Muscle layer of colon (tissue), 2 donors: ENCODE measurements around the gene PRELID3B.
"Not testable (repeated sequence)": the region's sequence is repeated elsewhere in the genome, so short reads cannot be mapped to it uniquely, and the experiment has no call there.

Experiments
- H3K27ac ChIP-seq: one replicate; pipeline ENCODE4 v1.7.0; 2013; ENCODE audit warnings: low read depth, mild to moderate bottlenecking, low read length, moderate library complexity
- H3K27me3 ChIP-seq, 2 donors: one replicate each; pipeline ENCODE4 v1.7.0; 2013; ENCODE audit warnings: low read length in 2 of 2, mild to moderate bottlenecking in 2 of 2; ENCODE audit not compliant: insufficient read depth in 2 of 2, control insufficient read depth in 1 of 2
- H3K36me3 ChIP-seq: one replicate; pipeline ENCODE4 v1.7.0; 2013; ENCODE audit warnings: mild to moderate bottlenecking, low read length; ENCODE audit not compliant: insufficient read depth
- H3K4me1 ChIP-seq: one replicate; pipeline ENCODE4 v1.7.0; 2013; ENCODE audit warnings: mild to moderate bottlenecking, low read length; ENCODE audit not compliant: insufficient read depth
- H3K4me3 ChIP-seq, 2 donors: one replicate each; pipeline ENCODE4 v1.7.0; 2013; ENCODE audit warnings: low read length in 2 of 2, low read depth in 1 of 2, mild to moderate bottlenecking in 1 of 2, moderate library complexity in 1 of 2
- H3K9ac ChIP-seq: one replicate; pipeline ENCODE4 v1.7.0; 2013; ENCODE audit warnings: low read length
- H3K9me3 ChIP-seq: one replicate; pipeline ENCODE4 v1.7.0; 2013; ENCODE audit warnings: mild to moderate bottlenecking, low read length
- donor health status: abdominal sarcoma.
- donor health status: Adenocarcinoma of cecum.

Gene PRELID3B

GRCh38 chr20:59047938-59048680, 5.5 kb upstream of the PRELID3B start:
- H3K9me3 ChIP-seq = no peaks in the 10 kb centered on the region
- H3K36me3 ChIP-seq = no peaks in the 10 kb centered on the region
- H3K27ac ChIP-seq = no peak overlapping the region
- no peak overlapping the region for H3K4me3 ChIP-seq
- no peak overlapping the region for H3K9ac ChIP-seq
- no peaks in the 10 kb centered on the region for H3K27me3 ChIP-seq
- H3K4me1 ChIP-seq = peaks cover 4% of the 10 kb centered on the region

DNA sequence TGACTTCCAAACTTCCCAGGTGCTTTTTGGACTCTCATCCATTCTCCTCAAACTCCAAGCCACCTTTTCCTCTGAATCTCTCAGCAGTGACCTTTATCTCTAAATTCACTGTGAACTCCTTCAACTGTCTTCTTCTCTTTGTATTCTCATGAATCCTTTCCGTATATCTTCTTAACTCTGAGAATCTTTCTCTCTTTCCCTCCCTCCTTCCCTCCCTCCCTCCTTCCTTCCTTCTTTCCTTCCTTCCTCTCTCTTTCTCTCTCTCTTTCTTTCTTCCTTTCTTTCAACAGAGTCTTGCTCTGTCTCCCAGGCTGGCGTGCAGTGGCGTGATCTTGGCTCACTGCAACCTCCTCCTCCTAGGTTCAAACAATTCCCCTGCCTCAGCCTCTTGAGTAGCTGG, 4.3 kb upstream of the PRELID3B start:
- Histone ChIP-seq H3K4me1 (peaks cover 7% of the 10 kb centered on the region), H3K27me3 (no peaks in the 10 kb centered on the region), H3K36me3 (no peaks in the 10 kb centered on the region), H3K9me3 (no peaks in the 10 kb centered on the region), H3K9ac (no peak overlapping the region), H3K4me3 (no peak overlapping the region), H3K27ac (no peak overlapping the region)

GRCh38 chr20:59044796-59045195, 2.2 kb upstream of the PRELID3B start:
- no peak overlapping the region for H3K9ac ChIP-seq
- peaks cover 11% of the 10 kb centered on the region for H3K4me1 ChIP-seq
- H3K27me3 ChIP-seq = no peaks in the 10 kb centered on the region
- H3K27ac ChIP-seq = no peak overlapping the region
- H3K4me3 ChIP-seq = no peak overlapping the region
- H3K36me3 ChIP-seq = no peaks in the 10 kb centered on the region
- no peaks in the 10 kb centered on the region for H3K9me3 ChIP-seq

DNA sequence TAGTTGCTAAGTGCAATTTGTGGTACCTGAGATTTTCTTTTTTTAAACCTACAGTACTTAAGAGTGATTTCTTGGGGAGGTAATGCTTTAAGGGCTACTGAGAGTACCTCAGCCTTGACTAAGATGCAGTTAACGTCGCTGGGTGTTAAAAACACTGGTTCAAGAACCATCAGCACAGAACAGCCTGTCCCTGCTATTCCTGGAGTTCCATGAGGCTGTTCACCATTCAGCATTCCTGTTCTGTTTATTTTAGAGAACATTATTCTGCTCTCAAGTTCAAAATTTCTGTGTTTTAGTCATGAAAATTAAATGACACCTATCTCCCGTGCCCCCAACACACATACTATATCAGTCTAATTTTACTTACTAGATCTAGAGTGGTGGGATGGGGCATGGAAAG, 1.7 kb upstream of the PRELID3B start:
- no peak overlapping the region for H3K27ac ChIP-seq

GRCh38 chr20:59043698-59044097, 1.1 kb upstream of the PRELID3B start:
- Histone ChIP-seq H3K36me3 (no peaks in the 10 kb centered on the region), H3K27me3 (no peaks in the 10 kb centered on the region), H3K27ac (peak overlapping the region; percentile 22), H3K4me1 (peaks cover 11% of the 10 kb centered on the region), H3K9ac (no peak overlapping the region), H3K4me3 (no peak overlapping the region), H3K9me3 (no peaks in the 10 kb centered on the region)

More for the DNA sequence above, 1.7 kb upstream of the PRELID3B start:
- Histone ChIP-seq H3K9ac (no peak overlapping the region), H3K36me3 (no peaks in the 10 kb centered on the region), H3K9me3 (no peaks in the 10 kb centered on the region), H3K4me1 (peaks cover 11% of the 10 kb centered on the region), H3K4me3 (no peak overlapping the region), H3K27me3 (no peaks in the 10 kb centered on the region)

DNA sequence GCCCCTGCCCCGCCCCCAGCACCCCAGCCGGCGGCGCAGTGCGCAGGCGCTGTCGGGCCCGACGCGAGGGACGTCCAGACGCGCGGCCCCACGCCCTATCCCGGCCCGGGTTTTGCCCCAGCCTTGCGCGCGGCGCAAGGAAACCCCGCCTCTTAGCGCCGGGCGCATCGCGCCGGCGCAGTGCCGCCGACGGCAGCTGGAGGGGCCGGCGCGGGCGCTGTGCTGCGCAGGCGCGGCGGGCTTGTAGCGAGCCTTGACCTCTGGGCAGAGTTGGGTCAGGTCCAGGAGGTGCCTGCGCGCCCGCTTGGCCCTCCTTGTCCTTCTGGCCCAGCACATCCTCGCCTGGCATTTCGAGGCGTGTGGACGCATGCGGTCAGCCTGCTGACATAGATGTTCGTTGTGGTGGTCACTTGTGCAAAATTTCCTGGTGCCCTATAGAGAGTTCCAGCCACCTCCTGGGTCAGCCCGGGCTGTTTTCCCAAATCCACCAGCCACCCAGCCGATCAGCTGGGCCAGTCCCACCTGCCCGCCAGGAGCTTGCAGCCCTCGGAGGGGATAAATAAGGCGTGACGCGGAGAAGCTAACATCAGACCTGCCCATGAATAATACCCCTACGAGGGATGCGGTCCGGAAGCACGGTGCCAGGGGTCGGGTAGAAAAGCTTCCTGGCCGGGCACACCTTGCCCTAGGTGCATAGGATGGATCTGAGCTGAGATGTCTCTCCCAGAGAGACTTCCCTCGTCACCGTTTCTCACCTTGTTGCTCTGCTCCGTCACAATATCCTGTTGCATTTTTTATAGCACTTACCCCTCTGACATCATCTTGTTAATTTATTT, 428 bp upstream of the PRELID3B start:
- Histone ChIP-seq H3K9me3 (no peaks in the 10 kb centered on the region), H3K27me3 (no peaks in the 10 kb centered on the region), H3K4me3 (peak overlapping the region; percentile 69 to 88), H3K27ac (peak overlapping the region; percentile 83), H3K9ac (no peak overlapping the region), H3K4me1 (peaks cover 11% of the 10 kb centered on the region), H3K36me3 (peaks cover 4% of the 10 kb centered on the region)

GRCh38 chr20:59041487-59041886, 1.1 kb downstream of the PRELID3B start:
- H3K27me3 ChIP-seq, H3K9me3 ChIP-seq, H3K9ac ChIP-seq: not testable (repeated sequence)
- Histone ChIP-seq H3K4me3 (peak overlapping the region in 1 of 2 donors; percentile 88), H3K4me1 (peaks cover 11% of the 10 kb centered on the region), H3K36me3 (peaks cover 18% of the 10 kb centered on the region), H3K27ac (peak overlapping the region; percentile 83)

GRCh38 chr20:59040667-59041066, 1.9 kb downstream of the PRELID3B start:
- Histone ChIP-seq H3K27me3 (no peaks in the 10 kb centered on the region), H3K27ac (no peak overlapping the region), H3K9ac (no peak overlapping the region), H3K9me3 (no peaks in the 10 kb centered on the region), H3K4me1 (peaks cover 11% of the 10 kb centered on the region), H3K4me3 (no peak overlapping the region), H3K36me3 (peaks cover 26% of the 10 kb centered on the region)

DNA sequence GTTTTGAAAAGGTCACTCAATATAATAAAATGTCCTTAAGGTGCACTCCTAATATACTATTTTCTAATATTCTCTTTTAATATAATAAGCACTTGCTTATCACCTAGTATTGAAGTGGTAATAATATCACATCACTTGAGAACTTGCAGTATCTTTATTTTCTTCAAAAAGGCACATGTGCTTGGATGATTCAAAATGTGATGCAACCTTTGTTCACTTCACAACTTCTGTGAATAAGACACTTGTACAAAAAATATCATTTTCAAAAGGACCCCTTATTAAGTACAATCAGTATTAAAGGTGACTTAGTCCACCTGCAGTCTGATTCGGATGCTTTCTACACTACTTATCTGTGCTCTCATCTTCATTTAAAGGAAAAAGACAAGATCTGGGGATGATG, 3.4 kb downstream of the PRELID3B start:
- H3K4me1 ChIP-seq = peaks cover 11% of the 10 kb centered on the region
- no peak overlapping the region for H3K4me3 ChIP-seq
- H3K9ac ChIP-seq = no peak overlapping the region
- no peaks in the 10 kb centered on the region for H3K9me3 ChIP-seq
- no peaks in the 10 kb centered on the region for H3K27me3 ChIP-seq
- no peak overlapping the region for H3K27ac ChIP-seq
- peaks cover 31% of the 10 kb centered on the region for H3K36me3 ChIP-seq

- no peak overlapping the region for H3K9ac ChIP-seq
- H3K4me1 ChIP-seq = peaks cover 6% of the 10 kb centered on the region
- no peaks in the 10 kb centered on the region for H3K9me3 ChIP-seq
- H3K27me3 ChIP-seq = no peaks in the 10 kb centered on the region
- H3K27ac ChIP-seq = no peak overlapping the region
- H3K36me3 ChIP-seq = peaks cover 31% of the 10 kb centered on the region
- no peak overlapping the region for H3K4me3 ChIP-seq
Observed at GRCh38 chr20:59037386-59037785, 5.2 kb downstream of the PRELID3B start.

- Histone ChIP-seq H3K4me1 (peaks cover 10% of the 10 kb centered on the region), H3K27me3 (no peaks in the 10 kb centered on the region)
Observed at GRCh38 chr20:59035381-59035780, 7.2 kb downstream of the PRELID3B start.

More at GRCh38 chr20:59035381-59035780, 7.2 kb downstream of the PRELID3B start:
- no peak overlapping the region for H3K27ac ChIP-seq
- peaks cover 31% of the 10 kb centered on the region for H3K36me3 ChIP-seq
- H3K4me3 ChIP-seq = no peak overlapping the region
- H3K9ac ChIP-seq = no peak overlapping the region
- no peaks in the 10 kb centered on the region for H3K9me3 ChIP-seq
